ENCODE data around the gene GALNT14.

DNA sequence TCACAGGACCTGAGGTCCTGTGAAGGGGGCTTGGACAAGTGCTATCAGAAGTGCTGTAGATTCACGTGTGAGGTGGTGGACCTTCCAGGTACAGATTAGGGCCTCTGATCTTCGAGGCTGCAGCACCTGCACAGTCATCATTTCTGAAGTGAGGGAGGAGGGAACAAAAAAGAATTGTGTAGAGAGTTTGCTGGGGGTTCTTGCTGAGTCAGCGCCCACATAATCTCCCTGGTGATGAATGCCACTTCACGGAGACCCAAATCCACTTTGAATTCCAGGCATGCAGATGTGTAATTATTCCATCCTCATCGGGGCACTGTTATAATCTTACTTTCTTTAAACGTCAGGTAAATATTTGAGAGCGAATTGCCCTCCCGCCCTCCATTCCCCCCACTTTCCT is 202.4 kb downstream of the GALNT14 start:
- TF ChIP-seq, protein P1, sequence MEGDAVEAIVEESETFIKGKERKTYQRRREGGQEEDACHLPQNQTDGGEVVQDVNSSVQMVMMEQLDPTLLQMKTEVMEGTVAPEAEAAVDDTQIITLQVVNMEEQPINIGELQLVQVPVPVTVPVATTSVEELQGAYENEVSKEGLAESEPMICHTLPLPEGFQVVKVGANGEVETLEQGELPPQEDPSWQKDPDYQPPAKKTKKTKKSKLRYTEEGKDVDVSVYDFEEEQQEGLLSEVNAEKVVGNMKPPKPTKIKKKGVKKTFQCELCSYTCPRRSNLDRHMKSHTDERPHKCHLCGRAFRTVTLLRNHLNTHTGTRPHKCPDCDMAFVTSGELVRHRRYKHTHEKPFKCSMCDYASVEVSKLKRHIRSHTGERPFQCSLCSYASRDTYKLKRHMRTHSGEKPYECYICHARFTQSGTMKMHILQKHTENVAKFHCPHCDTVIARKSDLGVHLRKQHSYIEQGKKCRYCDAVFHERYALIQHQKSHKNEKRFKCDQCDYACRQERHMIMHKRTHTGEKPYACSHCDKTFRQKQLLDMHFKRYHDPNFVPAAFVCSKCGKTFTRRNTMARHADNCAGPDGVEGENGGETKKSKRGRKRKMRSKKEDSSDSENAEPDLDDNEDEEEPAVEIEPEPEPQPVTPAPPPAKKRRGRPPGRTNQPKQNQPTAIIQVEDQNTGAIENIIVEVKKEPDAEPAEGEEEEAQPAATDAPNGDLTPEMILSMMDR (IDR thresholded peaks at IDR 0.05) = no peak
- no peak for TF ChIP-seq POLR2A (IDR thresholded peaks at IDR 0.05)
- TF ChIP-seq POLR2AphosphoS5 (IDR thresholded peaks at IDR 0.05) = no peak
- TF ChIP-seq EP300 (IDR thresholded peaks at IDR 0.05) = no peak

All from suprapubic skin (tissue), 4 donors.